ENCODE measurements around the gene PDE7B.
"Not testable (repeated sequence)": the region's sequence is repeated elsewhere in the genome, so short reads cannot be mapped to it uniquely, and the experiment has no call there.

Gene PDE7B

DNA sequence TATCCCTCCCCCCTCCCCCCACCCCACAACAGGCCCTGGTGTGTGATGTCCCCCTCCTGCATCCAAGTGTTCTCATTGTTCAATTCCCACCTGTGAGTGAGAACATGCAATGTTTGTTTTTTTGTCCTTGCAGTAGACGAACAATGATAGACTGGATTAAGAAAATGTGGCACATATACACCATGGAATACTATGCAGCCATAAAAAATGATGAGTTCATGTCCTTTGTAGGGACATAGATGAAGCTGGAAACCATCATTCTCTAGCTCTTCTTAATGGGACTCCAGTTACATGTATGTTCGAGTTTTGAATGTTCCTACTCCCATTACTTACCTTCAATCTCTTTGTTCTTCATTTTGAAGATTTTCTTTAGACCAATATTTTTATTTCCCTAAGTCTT is 13.4 kb downstream of the PDE7B start:
- H3K9me3 Mint-ChIP-seq; H3K4me1 Mint-ChIP-seq (ENCODE audit: low read depth); H3K27ac Mint-ChIP-seq; H3K36me3 Mint-ChIP-seq (ENCODE audit: low read depth); H3K27me3 Mint-ChIP-seq (ENCODE audit: low read depth); H3K4me3 Mint-ChIP-seq: not testable (repeated sequence)

DNA sequence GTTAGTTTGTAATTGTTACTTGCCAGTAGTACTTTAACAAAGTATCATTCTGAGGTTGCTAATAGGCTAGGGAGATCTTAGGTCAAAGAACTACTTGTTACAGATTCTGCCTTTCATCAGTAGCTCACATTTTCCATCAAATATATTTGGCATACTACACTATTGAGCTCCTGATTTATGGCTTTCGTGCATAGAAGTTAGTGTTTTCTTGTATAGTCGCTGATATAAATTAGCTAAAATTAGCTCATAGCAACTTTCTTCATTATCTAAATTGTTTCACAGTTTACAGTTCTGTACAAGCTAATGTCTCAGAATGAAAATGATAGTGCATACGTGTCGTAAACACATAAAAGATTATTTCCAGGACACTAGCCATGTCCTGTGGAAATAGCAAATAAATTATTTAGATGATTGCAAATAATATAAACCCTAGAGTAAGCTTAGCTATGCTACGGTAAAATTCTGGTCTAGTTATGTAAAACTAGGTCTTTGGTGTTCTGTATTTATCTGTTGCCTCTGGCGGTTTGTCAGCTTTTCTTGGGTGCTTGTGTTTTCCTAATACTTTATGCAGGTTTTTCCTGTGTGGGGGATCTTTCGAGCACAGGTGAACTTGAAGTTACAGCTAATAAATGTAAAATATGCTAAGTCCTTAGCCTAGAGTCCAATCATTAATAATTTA is 15.1 kb downstream of the PDE7B start:
- no peak overlapping the region for H3K4me3 Mint-ChIP-seq
- peaks cover 6% of the 10 kb centered on the region for H3K9me3 Mint-ChIP-seq
- no peaks in the 10 kb centered on the region for H3K27me3 Mint-ChIP-seq (ENCODE audit: low read depth)
- H3K36me3 Mint-ChIP-seq (ENCODE audit: low read depth) = peaks cover 11% of the 10 kb centered on the region
- peaks cover 10% of the 10 kb centered on the region for H3K4me1 Mint-ChIP-seq (ENCODE audit: low read depth)
- no peak overlapping the region for H3K27ac Mint-ChIP-seq

DNA sequence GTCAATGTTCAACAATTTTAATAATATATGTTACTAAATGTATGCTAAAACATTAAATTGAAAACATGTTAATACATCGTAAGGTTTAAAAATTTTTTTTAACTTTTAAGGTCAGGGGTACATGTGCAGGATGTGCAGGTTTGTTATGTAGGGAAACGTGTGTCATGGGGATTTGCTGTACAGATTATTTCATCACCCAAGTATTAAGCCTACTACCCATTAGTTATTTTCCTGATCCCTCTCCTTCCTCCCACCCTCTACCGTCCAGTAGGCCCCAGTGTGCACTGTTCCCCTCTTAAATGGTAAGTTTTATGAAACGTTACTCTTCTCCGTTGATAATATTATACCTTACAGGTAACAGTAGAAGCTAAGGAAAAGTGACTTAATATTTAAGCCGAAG is 15.8 kb downstream of the PDE7B start:
- H3K4me3 Mint-ChIP-seq = no peak overlapping the region
- no peaks in the 10 kb centered on the region for H3K27me3 Mint-ChIP-seq (ENCODE audit: low read depth)
- H3K27ac Mint-ChIP-seq = no peak overlapping the region
- H3K9me3 Mint-ChIP-seq = peaks cover 6% of the 10 kb centered on the region
- H3K4me1 Mint-ChIP-seq (ENCODE audit: low read depth) = peaks cover 10% of the 10 kb centered on the region
- H3K36me3 Mint-ChIP-seq (ENCODE audit: low read depth) = peaks cover 14% of the 10 kb centered on the region

DNA sequence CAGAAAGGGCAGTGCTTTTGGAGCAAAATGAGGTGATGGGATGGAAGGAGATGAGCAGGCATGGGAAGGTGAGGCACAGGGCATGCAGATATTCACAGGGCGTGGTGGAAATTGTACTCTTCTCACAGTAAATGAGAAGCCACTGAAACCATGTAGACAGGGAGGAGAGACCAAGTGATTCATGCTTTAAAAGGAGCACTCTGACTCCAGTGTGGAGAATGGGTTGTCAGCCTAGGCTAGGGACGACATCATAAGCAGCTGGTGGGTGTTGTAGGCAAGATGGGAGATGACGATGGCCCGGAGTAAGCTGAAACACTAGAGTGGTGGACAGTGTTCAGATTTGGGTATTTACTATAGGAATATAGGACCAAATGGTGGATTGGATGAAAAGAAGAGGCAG is 18.4 kb downstream of the PDE7B start:
- H3K36me3 Mint-ChIP-seq (ENCODE audit: low read depth) = peaks cover 16% of the 10 kb centered on the region
- peaks cover 14% of the 10 kb centered on the region for H3K4me1 Mint-ChIP-seq (ENCODE audit: low read depth)
- no peak overlapping the region for H3K4me3 Mint-ChIP-seq
- H3K9me3 Mint-ChIP-seq = peaks cover 6% of the 10 kb centered on the region
- H3K27me3 Mint-ChIP-seq (ENCODE audit: low read depth) = no peaks in the 10 kb centered on the region
- H3K27ac Mint-ChIP-seq = no peak overlapping the region

DNA sequence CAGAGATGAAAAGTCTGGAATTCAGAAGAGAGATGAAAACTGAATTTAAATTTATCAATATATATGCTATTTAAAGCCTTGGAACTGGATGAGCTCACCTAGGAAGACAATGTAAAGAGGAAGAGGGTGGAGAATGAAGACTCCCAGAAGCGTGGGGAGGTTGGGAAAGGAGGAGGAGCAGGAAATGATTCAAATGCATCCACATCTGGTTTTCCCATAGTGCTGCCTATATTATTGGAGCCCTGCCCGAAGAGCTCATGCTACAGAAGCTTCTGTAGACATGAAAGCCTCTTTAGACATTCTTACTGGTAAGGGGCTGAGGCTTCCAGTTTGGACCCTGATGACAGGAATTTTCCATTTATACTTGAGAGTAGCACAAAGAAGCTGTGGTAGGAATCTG is 19.2 kb downstream of the PDE7B start:
- Mint-ChIP-seq H3K9me3 (no peaks in the 10 kb centered on the region), H3K27ac (no peak overlapping the region), H3K36me3 (ENCODE audit: low read depth) (peaks cover 10% of the 10 kb centered on the region)

DNA sequence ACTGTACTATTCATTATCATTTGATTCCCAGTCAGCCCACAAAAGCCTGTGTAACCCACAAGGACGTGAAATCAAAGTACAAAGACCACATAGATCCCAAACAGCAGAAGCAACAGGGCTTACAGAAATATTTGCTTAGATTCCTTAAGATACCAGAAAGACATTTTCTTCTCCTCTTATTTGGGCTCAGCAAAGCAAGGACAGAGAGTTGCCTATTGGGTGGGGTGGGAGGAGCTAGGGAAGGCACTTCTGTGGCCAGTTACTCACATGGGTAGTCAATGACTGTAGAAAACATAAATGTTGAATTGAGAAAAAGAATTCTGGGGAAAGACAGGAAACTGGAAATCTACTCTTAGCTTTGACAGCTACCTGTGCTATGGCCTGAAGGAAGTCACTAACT is 19.8 kb downstream of the PDE7B start:
- Mint-ChIP-seq H3K9me3 (no peaks in the 10 kb centered on the region), H3K4me1 (ENCODE audit: low read depth) (peaks cover 18% of the 10 kb centered on the region), H3K27ac (no peak overlapping the region), H3K36me3 (ENCODE audit: low read depth) (peaks cover 13% of the 10 kb centered on the region), H3K4me3 (no peak overlapping the region), H3K27me3 (ENCODE audit: low read depth) (no peaks in the 10 kb centered on the region)

More for the DNA sequence above, 19.2 kb downstream of the PDE7B start:
- Mint-ChIP-seq H3K4me1 (ENCODE audit: low read depth) (peaks cover 14% of the 10 kb centered on the region), H3K27me3 (ENCODE audit: low read depth) (no peaks in the 10 kb centered on the region), H3K4me3 (no peak overlapping the region)

DNA sequence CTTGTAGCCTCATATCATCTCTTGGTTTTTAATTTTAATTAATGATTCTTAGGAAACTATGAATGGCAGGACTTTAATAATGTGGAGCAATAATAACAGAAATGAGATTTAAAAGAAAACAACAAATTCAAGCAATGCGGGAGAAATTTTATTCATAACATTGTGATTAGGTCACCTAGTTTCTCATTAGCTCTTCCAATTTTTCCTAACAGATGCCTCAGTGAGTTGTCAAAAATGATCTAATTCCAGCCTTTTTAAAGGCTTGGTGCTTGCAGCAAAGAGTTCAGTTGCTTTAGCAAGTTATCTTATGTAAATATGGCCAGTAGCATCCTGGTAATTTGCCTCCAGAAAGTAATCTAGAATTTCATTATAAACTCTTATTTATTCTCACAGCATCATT is 20.4 kb downstream of the PDE7B start:
- Mint-ChIP-seq H3K4me3 (no peak overlapping the region), H3K36me3 (ENCODE audit: low read depth) (peaks cover 13% of the 10 kb centered on the region), H3K27ac (no peak overlapping the region), H3K27me3 (ENCODE audit: low read depth) (no peaks in the 10 kb centered on the region), H3K4me1 (ENCODE audit: low read depth) (peaks cover 18% of the 10 kb centered on the region), H3K9me3 (no peaks in the 10 kb centered on the region)

DNA sequence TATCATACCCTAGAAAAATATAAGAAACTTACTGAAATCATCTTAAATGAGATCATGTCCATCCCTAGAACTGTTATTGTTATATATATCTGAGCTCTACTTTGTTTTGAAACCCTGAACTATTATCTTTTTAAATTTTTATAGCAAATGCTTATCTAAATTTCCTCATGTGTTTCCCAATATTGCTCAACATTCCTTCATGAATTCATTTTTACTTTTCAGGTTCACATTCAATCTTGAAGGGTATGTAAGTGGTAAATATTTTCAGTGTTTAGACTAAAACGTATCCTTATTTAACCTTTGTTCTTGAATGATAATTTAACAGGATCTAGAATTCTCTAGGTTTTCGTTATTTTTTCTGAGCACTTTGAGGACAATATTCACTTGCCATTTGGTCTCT is 23.9 kb downstream of the PDE7B start:
- H3K27me3 Mint-ChIP-seq (ENCODE audit: low read depth) = no peaks in the 10 kb centered on the region
- H3K4me3 Mint-ChIP-seq = no peak overlapping the region
- H3K9me3 Mint-ChIP-seq = no peaks in the 10 kb centered on the region
- H3K27ac Mint-ChIP-seq = no peak overlapping the region
- peaks cover 24% of the 10 kb centered on the region for H3K4me1 Mint-ChIP-seq (ENCODE audit: low read depth)
- peaks cover 10% of the 10 kb centered on the region for H3K36me3 Mint-ChIP-seq (ENCODE audit: low read depth)

DNA sequence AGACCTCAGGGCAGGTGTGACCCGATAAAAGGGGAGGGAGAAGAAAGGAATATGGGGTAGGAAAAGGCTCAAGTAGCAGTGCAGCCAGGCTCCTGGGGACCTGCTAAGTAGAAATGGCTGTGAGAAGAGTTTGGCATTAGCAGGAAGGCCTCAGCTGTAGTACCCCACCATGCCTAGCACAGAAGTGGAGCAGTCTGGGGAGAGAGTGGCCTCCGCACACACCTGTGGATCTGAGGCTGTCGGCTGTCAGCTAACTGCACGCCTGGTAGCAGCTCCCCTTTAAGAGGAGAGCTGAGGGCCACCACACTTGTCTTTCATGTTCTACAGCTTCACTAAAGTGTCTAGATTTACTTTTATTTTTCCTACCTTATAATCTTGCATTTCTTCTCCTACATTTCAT is 24.6 kb downstream of the PDE7B start:
- H3K9me3 Mint-ChIP-seq = no peaks in the 10 kb centered on the region
- H3K4me1 Mint-ChIP-seq (ENCODE audit: low read depth) = peaks cover 25% of the 10 kb centered on the region
- H3K27ac Mint-ChIP-seq = peak overlapping the region; percentile 10
- H3K27me3 Mint-ChIP-seq (ENCODE audit: low read depth) = no peaks in the 10 kb centered on the region
- no peak overlapping the region for H3K4me3 Mint-ChIP-seq
- peaks cover 12% of the 10 kb centered on the region for H3K36me3 Mint-ChIP-seq (ENCODE audit: low read depth)

DNA sequence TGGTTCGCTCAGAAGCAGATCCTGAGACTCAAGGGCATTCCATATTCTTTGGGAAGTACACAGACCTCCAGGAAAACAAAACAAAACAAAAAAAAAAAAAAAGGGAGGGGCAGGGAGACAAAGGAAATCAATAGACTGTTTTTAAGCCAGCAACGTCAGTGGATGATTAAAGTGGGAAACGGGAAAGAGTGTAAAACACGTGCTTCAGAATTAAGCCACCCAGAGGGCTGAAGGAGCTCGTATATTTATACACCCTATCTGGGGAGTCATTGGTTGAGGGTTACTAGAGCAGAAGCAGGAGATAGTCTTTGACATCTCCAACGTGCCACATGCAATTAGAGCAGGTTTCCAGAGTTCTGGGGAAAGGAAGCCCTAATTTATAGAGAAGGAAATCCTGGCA is 26.2 kb downstream of the PDE7B start:
- no peak overlapping the region for H3K27ac Mint-ChIP-seq
- H3K4me3 Mint-ChIP-seq = no peak overlapping the region
- no peaks in the 10 kb centered on the region for H3K9me3 Mint-ChIP-seq
- H3K36me3 Mint-ChIP-seq (ENCODE audit: low read depth) = peaks cover 14% of the 10 kb centered on the region
- peaks cover 39% of the 10 kb centered on the region for H3K4me1 Mint-ChIP-seq (ENCODE audit: low read depth)
- H3K27me3 Mint-ChIP-seq (ENCODE audit: low read depth) = no peaks in the 10 kb centered on the region

DNA sequence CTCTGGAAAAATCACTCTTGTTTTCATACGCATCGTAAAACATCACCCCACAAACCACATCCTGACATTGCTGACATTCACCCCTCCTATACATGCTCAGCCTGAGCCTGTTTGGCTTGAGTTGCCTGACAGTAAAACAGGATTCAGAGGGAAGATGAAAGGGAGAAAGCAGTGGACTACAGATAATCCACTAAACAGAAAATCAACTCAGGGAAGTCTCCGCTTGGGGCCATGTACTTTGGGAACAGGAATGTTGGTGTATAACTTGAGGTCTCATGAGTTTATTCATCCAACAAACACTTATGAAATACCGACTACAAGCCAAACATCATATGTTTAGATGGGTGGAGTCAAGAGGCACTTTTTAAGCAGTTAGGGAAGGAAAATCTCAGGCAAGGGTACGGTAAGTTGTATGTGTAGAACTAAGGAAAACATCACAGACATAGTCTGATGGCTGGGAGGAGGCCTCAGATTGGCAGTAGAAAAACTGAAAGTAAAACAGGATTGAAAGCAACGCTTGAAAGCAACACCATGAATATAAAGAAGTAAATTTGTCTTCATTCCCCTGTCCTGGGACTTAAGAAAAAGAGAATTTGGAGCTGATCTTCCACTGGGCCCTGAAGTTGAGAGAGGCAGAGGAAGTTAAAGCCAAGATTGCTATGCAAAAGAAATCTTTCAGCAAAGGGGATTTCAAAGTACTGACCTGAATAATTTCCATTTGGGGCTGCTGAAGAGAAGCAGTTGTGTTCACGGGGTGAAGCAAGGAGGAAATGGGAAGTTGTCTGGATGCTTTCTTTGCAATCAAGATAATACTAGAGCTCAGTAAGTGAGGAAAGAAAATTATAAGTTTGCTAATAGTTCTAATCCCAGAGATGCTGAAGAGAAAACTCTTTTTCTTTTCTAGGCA is 28.8 kb downstream of the PDE7B start:
- no peaks in the 10 kb centered on the region for H3K9me3 Mint-ChIP-seq
- peak overlapping the region; percentile 85 for H3K4me3 Mint-ChIP-seq
- H3K4me1 Mint-ChIP-seq (ENCODE audit: low read depth) = peaks cover 36% of the 10 kb centered on the region
- H3K27ac Mint-ChIP-seq = peak overlapping the region; percentile 98
- H3K36me3 Mint-ChIP-seq (ENCODE audit: low read depth) = peaks cover 21% of the 10 kb centered on the region
- no peaks in the 10 kb centered on the region for H3K27me3 Mint-ChIP-seq (ENCODE audit: low read depth)

DNA sequence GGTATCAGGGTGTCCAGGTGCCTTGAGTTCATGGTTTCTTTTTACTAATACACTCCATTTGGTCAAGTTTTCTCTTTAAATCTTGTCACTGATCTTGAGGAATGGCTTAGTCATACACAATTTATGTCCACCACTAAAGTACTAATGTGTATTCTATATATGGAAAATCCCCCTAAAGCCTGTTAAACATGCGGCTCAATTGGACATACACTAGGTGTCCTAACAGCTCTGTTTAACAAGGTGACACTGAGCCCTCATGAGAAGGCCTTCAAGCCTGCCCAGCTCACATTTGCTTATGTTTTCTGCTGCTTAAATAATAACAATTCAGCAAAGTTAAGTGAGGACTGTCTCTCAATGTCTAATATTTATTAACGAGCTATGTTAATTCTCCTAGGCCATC is 31.5 kb downstream of the PDE7B start:
- Mint-ChIP-seq H3K9me3 (no peaks in the 10 kb centered on the region), H3K27me3 (ENCODE audit: low read depth) (no peaks in the 10 kb centered on the region), H3K4me1 (ENCODE audit: low read depth) (peaks cover 29% of the 10 kb centered on the region), H3K4me3 (no peak overlapping the region), H3K36me3 (ENCODE audit: low read depth) (peaks cover 19% of the 10 kb centered on the region), H3K27ac (no peak overlapping the region)

DNA sequence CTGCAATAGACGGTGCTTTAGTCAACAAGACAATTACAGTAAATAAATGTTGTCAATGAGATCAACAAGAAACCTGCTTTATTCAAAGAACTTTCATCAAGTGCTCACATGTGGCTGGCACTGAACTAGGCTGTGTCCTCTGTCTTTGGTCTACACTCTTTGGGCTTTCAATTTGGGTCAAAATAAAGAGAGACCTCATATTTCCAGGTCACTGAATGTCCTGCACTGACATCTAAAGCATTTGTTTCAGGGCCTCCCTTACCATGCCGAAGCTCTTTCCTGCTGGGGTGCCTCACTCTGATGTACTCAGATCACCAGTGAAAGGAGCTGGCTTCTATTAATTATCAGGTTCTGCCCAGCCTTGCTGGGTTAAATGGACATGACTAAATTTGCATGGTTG is 32.0 kb downstream of the PDE7B start:
- H3K27me3 Mint-ChIP-seq (ENCODE audit: low read depth) = no peaks in the 10 kb centered on the region
- H3K4me3 Mint-ChIP-seq = no peak overlapping the region
- H3K27ac Mint-ChIP-seq = no peak overlapping the region
- peaks cover 29% of the 10 kb centered on the region for H3K4me1 Mint-ChIP-seq (ENCODE audit: low read depth)
- no peaks in the 10 kb centered on the region for H3K9me3 Mint-ChIP-seq
- H3K36me3 Mint-ChIP-seq (ENCODE audit: low read depth) = peaks cover 19% of the 10 kb centered on the region

DNA sequence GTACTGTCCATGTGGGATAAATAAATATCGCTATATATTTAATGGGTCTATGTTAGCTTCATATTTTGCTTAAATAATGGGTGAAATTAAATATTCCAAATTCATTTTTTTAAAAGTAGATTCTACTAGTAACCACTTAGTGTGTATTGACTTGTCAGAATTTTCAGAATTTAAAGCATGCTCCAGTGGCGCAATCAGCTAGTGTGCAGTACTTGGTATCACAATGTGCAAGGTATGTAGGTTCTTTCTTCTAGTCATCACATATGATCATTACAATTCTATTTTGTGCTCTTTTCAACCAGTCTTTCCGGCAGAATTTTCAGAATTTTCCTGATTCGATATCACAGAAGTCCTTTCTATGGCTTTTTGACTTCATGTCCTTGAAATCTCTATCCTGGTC is 32.6 kb downstream of the PDE7B start:
- Mint-ChIP-seq H3K27ac (no peak overlapping the region), H3K9me3 (no peaks in the 10 kb centered on the region), H3K4me1 (ENCODE audit: low read depth) (peaks cover 29% of the 10 kb centered on the region), H3K4me3 (no peak overlapping the region), H3K27me3 (ENCODE audit: low read depth) (no peaks in the 10 kb centered on the region), H3K36me3 (ENCODE audit: low read depth) (peaks cover 19% of the 10 kb centered on the region)

DNA sequence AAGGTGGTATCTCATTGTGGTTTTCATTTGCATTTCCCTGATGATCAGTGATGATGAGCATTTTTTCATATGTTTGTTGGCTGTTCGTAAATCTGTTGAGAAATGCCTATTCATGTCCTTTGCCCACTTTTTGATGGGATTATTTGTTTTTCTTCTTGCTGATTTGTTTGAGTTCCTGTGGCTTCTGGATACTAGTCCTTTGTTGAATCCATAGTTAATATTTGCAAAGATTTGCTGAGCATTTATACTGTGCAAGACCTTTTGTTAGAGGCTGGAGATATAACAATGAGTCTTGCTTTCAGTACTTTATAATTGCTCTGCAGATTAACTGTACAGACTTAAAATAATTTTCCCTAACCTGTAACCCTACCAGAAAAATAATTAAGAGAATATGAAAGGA is 35.6 kb downstream of the PDE7B start:
- no peak overlapping the region for H3K27ac Mint-ChIP-seq
- peaks cover 6% of the 10 kb centered on the region for H3K4me1 Mint-ChIP-seq (ENCODE audit: low read depth)
- no peak overlapping the region for H3K4me3 Mint-ChIP-seq
- peaks cover 14% of the 10 kb centered on the region for H3K36me3 Mint-ChIP-seq (ENCODE audit: low read depth)
- H3K27me3 Mint-ChIP-seq (ENCODE audit: low read depth) = no peaks in the 10 kb centered on the region
- no peaks in the 10 kb centered on the region for H3K9me3 Mint-ChIP-seq
